Esophagus (tissue), 2 donors: ENCODE measurements around the gene SLC8B1. TPM values are rescaled to one million over a fixed set of nuclear protein-coding genes. Genes with fewer than 3 reads are reported as not detected.

Experiments used
- H3K27ac ChIP-seq, 2 donors: one replicate each; pipeline ENCODE4 v1.5.1; 2013; ENCODE audit warnings: low read depth in 2 of 2, mild to moderate bottlenecking in 2 of 2, inconsistent platforms in 1 of 2, low read length in 1 of 2, moderate library complexity in 1 of 2
- H3K27me3 ChIP-seq, 2 donors: one replicate each; pipeline ENCODE4 v1.6.1; 2013; ENCODE audit warnings: low read length in 2 of 2, control low read depth in 1 of 2, mild to moderate bottlenecking in 1 of 2; ENCODE audit not compliant: insufficient read depth in 2 of 2, control insufficient read depth in 1 of 2
- H3K36me3 ChIP-seq, 2 donors: one replicate each; pipeline ENCODE4 v1.6.1; 2013; ENCODE audit warnings: low read length in 1 of 2; ENCODE audit not compliant: control insufficient read depth in 2 of 2, insufficient read depth in 2 of 2
- H3K4me1 ChIP-seq, 2 donors: one replicate each; pipeline ENCODE4 v1.6.1; 2013; ENCODE audit warnings: low read length in 1 of 2; ENCODE audit not compliant: control insufficient read depth in 2 of 2, insufficient read depth in 2 of 2
- H3K4me3 ChIP-seq, 2 donors: one replicate each; pipeline ENCODE4 v1.5.1; 2013; ENCODE audit warnings: low read length in 2 of 2, mild to moderate bottlenecking in 2 of 2, low read depth in 1 of 2, moderate library complexity in 1 of 2
- H3K9me3 ChIP-seq, 2 donors: one replicate each; pipeline ENCODE4 v1.6.1; 2013; ENCODE audit warnings: mild to moderate bottlenecking in 2 of 2, low read depth in 1 of 2, low read length in 1 of 2, moderate library complexity in 1 of 2; ENCODE audit not compliant: control insufficient read depth in 2 of 2, insufficient read depth in 1 of 2
- WGBS, 2 donors: extraction: QIAGEN DNeasy Blood & Tissue Kit; methylation state at CpG; one replicate each; pipeline ENCODE4 v1.1.7; 2013; 5-methylcytosine and 5-hydroxymethylcytosine counted together
- polyA plus RNA-seq, 2 donors: library from polyadenylated mRNA; stranded (reverse); fragments of 200-250 nt; gene quantifications; one replicate each; pipeline ENCODE4 v1.2.3, GENCODE V29; 2013
- donor health status: healthy with polysubstance abuse.
- donor health status: Bipolar disorder and iron deficiency.

SLC8B1 gene
- polyA plus RNA-seq, 2 donors, result 17.2 to 19.3 TPM

DNA sequence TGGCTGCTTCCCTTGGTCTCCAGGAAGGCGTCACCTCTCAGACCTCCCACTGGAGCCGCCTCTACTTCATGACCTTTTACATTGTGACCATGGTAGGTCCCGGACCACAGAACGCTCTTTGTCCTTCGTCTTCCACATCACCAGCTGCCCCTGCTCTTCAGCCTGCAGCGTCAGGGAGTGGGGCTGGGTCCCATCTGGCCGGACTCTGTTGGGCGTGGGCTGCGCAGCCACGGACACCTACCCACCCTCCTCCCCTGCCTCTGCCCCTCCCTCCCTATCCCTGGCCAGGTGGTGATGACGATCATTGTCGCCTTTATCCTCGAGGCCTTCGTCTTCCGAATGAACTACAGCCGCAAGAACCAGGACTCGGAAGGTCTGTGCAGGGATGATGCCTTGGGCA, 43.3 kb downstream of the SLC8B1 start:
- H3K27ac ChIP-seq, result no peak overlapping the region
- 91% methylated on average over 17 of the region's 17 CpGs for WGBS, 2 donors
- H3K4me1 ChIP-seq, result no peaks in the 10 kb centered on the region
- H3K4me3 ChIP-seq, result no peak overlapping the region
- H3K36me3 ChIP-seq, result peaks cover 24 to 68% of the 10 kb centered on the region in 2 donors
- H3K27me3 ChIP-seq, result no peaks in the 10 kb centered on the region
- H3K9me3 ChIP-seq, result no peaks in the 10 kb centered on the region

DNA sequence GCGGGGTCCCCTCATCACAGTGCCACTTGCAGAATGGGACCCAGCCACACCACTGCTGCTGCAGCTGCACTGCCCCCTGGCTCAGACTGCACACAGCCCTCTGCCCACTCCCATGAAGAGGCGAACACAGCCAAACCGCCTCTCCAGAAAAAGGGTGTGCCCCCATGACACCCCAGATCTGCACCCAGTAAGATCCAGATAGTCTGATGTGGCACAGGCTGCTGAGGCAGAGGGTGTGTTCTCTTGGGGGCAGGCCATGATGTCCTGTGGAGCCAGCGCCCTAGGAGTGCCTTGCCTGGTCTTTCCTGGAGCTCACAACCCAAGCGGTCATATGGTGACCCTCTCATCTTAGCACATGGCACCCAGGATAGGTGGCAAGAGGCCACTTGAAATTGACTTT, 44.4 kb downstream of the SLC8B1 start:
- H3K27me3 ChIP-seq, result no peaks in the 10 kb centered on the region
- no peak overlapping the region for H3K27ac ChIP-seq
- no peaks in the 10 kb centered on the region for H3K9me3 ChIP-seq
- no peak overlapping the region for H3K4me3 ChIP-seq
- peaks cover 24 to 70% of the 10 kb centered on the region in 2 donors for H3K36me3 ChIP-seq
- no peaks in the 10 kb centered on the region for H3K4me1 ChIP-seq
- whole genome bisulfite sequencing, 2 donors, result 96 to 99% methylated on average over 5 of the region's 5 CpGs

DNA sequence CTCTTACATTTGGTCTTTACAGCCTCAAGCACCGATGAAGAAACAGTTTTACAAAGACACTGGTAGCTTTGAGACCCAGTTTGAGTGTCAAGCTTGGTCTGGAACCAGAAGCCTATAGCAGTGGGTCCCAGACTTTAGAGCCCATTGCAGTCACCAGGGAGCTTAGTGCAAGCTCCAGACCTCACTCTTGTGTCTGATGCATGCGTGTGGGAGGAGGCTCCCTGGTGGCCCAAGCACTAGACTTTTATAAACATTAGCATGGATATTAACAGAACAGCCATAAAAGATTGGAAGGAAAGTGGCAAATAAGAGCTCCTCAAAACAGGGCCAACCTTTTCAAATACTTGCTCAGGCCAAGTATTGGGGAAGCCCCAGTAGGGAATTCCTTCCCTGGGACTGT, 45.5 kb downstream of the SLC8B1 start:
- Histone ChIP-seq H3K36me3 (peaks cover 24 to 75% of the 10 kb centered on the region in 2 donors), H3K4me3 (no peak overlapping the region), H3K4me1 (no peaks in the 10 kb centered on the region), H3K27me3 (no peaks in the 10 kb centered on the region), H3K9me3 (no peaks in the 10 kb centered on the region), H3K27ac (no peak overlapping the region)
- 90 to 93% methylated on average over 2 of the region's 2 CpGs for WGBS, 2 donors

DNA sequence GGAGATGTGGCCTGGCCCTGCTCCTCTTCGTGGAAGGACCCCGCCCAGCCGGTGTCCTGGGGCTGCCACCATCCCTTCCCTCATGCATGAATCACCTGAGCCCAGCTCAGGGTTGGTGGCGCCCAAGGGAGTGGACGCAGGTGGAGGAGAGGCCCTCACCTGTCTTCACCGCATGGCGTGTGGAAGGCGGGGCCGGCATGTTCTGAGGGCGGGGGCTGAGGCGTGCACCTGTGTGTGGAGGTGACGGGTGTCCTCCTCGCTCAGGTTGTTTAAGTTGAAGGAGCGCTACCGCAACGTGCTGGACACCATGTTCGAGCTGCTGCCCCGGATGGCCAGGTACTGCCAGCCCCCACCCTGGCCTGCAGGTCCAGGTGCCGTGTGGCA, 47.0 kb downstream of the SLC8B1 start:
- Histone ChIP-seq H3K4me1 (no peaks in the 10 kb centered on the region), H3K27ac (no peak overlapping the region), H3K4me3 (no peak overlapping the region), H3K9me3 (no peaks in the 10 kb centered on the region), H3K27me3 (no peaks in the 10 kb centered on the region), H3K36me3 (peaks cover 17 to 69% of the 10 kb centered on the region in 2 donors)
- WGBS, 2 donors, result 92 to 93% methylated on average over 19 of the region's 19 CpGs

DNA sequence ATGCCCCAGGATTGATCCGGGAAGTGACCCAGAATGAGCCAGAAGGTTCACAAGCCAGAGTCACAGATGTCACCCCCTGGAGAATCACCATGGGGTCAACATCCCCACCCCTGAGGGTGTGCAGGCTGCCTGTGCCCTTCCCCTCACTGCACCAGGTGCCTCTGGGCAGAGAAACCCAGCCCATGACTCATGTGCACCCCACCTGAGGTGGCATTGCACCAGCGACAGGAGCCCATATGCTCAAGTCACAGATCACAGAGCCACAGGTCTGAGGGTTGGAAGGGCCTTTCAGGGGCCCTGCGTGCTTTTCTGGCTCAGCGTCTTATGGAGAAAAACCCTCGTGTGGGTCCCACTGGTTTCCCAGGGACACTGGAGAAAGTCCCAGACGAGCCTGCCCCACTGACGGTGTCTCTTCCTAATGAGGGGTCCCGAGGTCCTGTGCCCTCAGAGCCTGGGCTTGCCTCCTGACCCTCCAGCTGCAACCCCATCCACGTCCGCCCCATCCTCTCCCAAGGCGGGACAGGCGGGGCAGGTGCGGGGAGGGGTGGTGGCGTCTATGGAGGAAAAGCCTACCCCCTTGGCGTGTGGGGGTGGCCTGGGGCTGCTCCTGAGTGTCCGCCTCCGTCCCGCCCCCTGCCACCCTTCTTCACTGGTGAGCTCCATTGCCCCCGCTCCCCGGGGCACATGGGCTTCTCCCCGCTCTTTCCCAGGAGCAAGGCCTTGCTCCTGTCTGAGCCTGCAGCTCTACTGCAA, 47.6 kb downstream of the SLC8B1 start:
- no peak overlapping the region for H3K4me3 ChIP-seq
- 93% methylated on average over 21 of the region's 21 CpGs for WGBS, 2 donors

DNA sequence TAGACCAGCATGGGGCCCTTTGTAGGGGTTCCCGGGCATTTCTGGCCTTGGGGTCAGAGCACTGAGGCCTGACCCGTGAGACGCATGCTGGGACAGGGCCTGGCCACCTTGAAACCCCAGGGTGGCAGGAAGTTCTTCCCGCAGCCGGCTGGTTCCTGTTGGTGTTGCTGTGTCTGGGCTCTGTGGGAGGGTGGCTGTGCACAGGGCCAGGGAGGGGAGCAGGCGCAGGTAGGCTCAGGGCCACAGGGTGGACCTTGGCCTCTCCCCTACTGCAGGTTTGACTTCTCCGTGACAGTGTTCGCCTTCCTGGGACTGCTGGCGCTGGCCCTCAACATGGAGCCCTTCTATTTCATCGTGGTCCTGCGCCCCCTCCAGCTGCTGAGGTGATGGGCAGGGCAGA, 48.2 kb downstream of the SLC8B1 start:
- H3K4me1 ChIP-seq, result no peaks in the 10 kb centered on the region
- peaks cover 14 to 61% of the 10 kb centered on the region in 2 donors for H3K36me3 ChIP-seq
- H3K9me3 ChIP-seq, result no peaks in the 10 kb centered on the region
- H3K27ac ChIP-seq, result no peak overlapping the region
- H3K4me3 ChIP-seq, result no peak overlapping the region
- no peaks in the 10 kb centered on the region for H3K27me3 ChIP-seq
- WGBS, 2 donors, result 86 to 92% methylated on average over 10 to 11 of the region's 11 CpGs

More for the DNA sequence above, 47.6 kb downstream of the SLC8B1 start:
- Histone ChIP-seq H3K9me3 (no peaks in the 10 kb centered on the region), H3K27ac (no peak overlapping the region), H3K36me3 (peaks cover 15 to 64% of the 10 kb centered on the region in 2 donors), H3K4me1 (no peaks in the 10 kb centered on the region), H3K27me3 (no peaks in the 10 kb centered on the region)

DNA sequence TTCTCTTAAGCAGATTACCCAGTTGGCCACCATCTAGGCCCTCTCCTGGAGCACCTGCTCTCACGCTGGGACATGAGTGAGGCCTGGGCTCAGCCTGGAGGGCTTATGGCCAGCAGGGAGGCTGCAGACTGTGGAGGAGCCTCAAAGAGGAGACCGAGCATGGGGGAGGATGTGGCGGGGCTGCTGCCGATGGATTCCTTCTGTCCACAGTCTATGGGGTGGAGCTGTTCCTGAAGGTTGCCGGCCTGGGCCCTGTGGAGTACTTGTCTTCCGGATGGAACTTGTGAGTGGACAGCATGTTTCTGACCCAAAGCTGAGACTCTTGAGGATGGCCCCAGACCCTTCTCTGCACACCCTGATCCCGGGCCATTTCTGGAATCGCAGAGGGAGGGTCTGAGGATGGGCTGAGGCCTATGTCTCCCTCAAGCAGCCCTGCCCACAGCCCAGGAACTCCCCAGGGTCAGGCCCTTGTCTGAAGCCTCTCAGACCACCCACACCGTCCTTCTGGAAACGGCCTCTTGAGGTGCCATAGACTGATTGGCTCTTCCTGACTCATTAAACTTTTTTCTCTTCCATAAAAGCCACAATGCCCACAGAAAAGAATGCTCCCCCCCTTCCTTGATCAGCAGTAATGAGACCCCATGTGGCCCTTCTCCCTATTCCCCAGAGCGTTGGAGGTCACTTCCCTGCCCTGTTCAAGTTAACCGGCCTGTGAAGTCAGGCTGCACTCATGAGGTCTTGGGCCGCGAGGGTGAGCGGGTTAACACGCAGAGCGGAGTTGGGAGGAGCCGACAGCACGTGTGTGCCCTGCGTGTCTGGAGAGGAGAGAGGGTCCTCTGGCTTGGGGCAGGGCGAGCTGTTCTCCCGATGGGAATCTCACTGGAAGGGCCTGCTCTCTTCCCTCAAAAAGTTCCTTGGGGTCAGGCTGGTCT, 49.0 kb downstream of the SLC8B1 start:
- H3K9me3 ChIP-seq, result no peaks in the 10 kb centered on the region
- 86 to 94% methylated on average over 22 of the region's 22 CpGs for WGBS, 2 donors
- no peak overlapping the region for H3K4me3 ChIP-seq
- no peaks in the 10 kb centered on the region for H3K4me1 ChIP-seq
- H3K36me3 ChIP-seq, result peaks cover 7 to 55% of the 10 kb centered on the region in 2 donors
- H3K27ac ChIP-seq, result no peak overlapping the region
- H3K27me3 ChIP-seq, result no peaks in the 10 kb centered on the region

DNA sequence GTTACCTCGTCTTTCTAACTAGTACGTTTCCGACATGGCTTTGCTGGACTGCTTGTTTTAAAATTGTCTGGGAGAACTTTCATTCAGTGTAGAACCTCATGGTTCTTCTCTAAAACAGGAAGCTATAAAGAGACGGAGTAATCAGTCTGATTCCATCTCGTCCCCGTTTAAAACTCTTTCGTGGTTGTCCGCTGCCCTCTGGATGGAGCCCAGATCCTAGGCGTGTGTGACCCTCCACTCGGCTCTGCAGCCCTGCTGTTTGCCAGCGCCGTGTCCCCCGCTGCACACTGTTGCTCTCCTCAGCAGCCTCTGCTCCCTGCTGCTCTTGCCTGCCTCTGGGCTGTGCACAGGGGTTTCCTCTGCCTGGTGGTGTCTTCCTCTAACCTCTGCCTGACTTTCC, 50.2 kb downstream of the SLC8B1 start:
- no peaks in the 10 kb centered on the region for H3K9me3 ChIP-seq
- H3K27ac ChIP-seq, result no peak overlapping the region
- H3K36me3 ChIP-seq, result peaks cover 3 to 45% of the 10 kb centered on the region in 2 donors
- no peaks in the 10 kb centered on the region for H3K4me1 ChIP-seq
- 85 to 89% methylated on average over 13 of the region's 13 CpGs for WGBS, 2 donors
- no peaks in the 10 kb centered on the region for H3K27me3 ChIP-seq
- no peak overlapping the region for H3K4me3 ChIP-seq

DNA sequence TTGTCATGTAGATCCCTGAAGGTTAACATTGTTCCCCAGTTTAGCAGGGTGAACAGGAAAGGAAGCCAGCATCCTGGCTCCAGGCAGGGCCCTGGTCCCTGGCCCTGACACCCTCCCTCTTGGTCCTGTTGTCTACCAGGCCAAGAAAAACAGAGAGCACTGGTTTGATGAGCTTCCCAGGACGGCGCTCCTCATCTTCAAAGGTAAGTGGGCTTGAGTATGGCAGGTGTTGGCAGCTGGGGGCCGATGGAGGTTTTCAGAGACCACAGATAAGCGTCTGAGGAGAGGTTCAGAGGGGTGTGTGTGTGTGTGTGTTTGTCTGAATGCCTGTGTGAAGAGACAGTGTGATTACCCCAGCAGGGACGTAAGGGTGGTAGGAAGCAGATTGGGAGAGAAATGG, 56.3 kb downstream of the SLC8B1 start:
- Histone ChIP-seq H3K27ac (no peak overlapping the region), H3K4me1 (no peaks in the 10 kb centered on the region), H3K36me3 (peaks cover 8 to 25% of the 10 kb centered on the region in 2 donors), H3K27me3 (no peaks in the 10 kb centered on the region), H3K9me3 (no peaks in the 10 kb centered on the region), H3K4me3 (no peak overlapping the region)
- WGBS, 2 donors, result 80 to 84% methylated on average over 5 of the region's 5 CpGs
